Stomach (tissue), 9 donors: ENCODE measurements around the gene KCNJ16. TPM values are rescaled to one million over a fixed set of nuclear protein-coding genes. Genes with fewer than 3 reads are reported as not detected.

Source experiments
- DNase-seq, 2 donors: peaks; one replicate each; pipeline versions ENCODE4 v3.0.0 to v3.0.0-alpha.2; 2013 to 2019
- H3K27ac ChIP-seq, 5 donors: fragments of 200-600 bp in 4 of 5; sonication (generic) in 4 of 5; one replicate each; pipeline ENCODE4 v1.5.1; 2013 to 2019; ENCODE audit warnings: mild to moderate bottlenecking in 1 of 5, moderate library complexity in 1 of 5
- H3K27me3 ChIP-seq, 3 donors: fragments of 200-600 bp; sonication (generic); one replicate each; pipeline ENCODE4 v1.5.1; 2017 to 2019; ENCODE audit warnings: mixed run types in 1 of 3
- H3K36me3 ChIP-seq, 4 donors: fragments of 200-600 bp; sonication (generic); 1 replicate in 3 of 4; 2 replicates in 1 of 4; pipeline ENCODE4 v1.5.1; 2016 to 2019
- H3K4me1 ChIP-seq, 4 donors: fragments of 200-600 bp; sonication (generic); one replicate each; pipeline ENCODE4 v1.5.1; 2016 to 2019
- H3K4me3 ChIP-seq, 4 donors: fragments of 200-600 bp; sonication (generic) in 3 of 4; one replicate each; pipeline ENCODE4 v1.5.1; 2016 to 2019; ENCODE audit warnings: mild to moderate bottlenecking in 1 of 4
- H3K9me3 ChIP-seq, 4 donors: fragments of 200-600 bp; sonication (generic); one replicate each; pipeline ENCODE4 v1.5.1; 2016 to 2019
- EP300 ChIP-seq: sonication (generic); formaldehyde crosslinking; IDR thresholded peaks from one replicate; pipeline ENCODE4 v1.6.1; 2017; ENCODE audit warnings: antibody characterized with exemption
- POLR2A ChIP-seq, 4 donors: fragments of 450-650 bp; IDR thresholded peaks; one replicate each; pipeline ENCODE4 v1.6.1; 2016; ENCODE audit warnings: antibody characterized with exemption in 4 of 4, control low read depth in 2 of 4, mild to moderate bottlenecking in 1 of 4, moderate library complexity in 1 of 4
- POLR2AphosphoS5 ChIP-seq, 3 donors: sonication (generic); formaldehyde crosslinking; IDR thresholded peaks; one replicate each; pipeline ENCODE4 v1.6.1; 2016; ENCODE audit warnings: antibody characterized with exemption in 3 of 3
- WGBS, 5 donors: extraction: QIAGEN DNeasy Blood & Tissue Kit in 3 of 5; methylation state at CpG; one replicate each; pipeline versions ENCODE4 v1.1.5 to v1.1.7; 2013 to 2018; 5-methylcytosine and 5-hydroxymethylcytosine counted together
- intact Hi-C: fragments of 100-400 bp; cut with DNase I; formaldehyde crosslinking; loops from one replicate; pipeline ENCODE4 v1.15.1; 2023; ENCODE audit warnings: low total_unique reads
- polyA plus RNA-seq, 3 donors: library from polyadenylated mRNA; stranded (reverse); fragments of 200-250 nt; gene quantifications; one replicate each; pipeline ENCODE4 v1.2.3, GENCODE V29; 2013
- total RNA-seq, 5 donors: library from RNA; depleted of rRNA; stranded (reverse); fragments of >200 nt; gene quantifications; one replicate each; pipeline versions ENCODE4 v1.1.0 to v1.2.3, GENCODE V29; 2014 to 2016
- TF ChIP-seq, protein P1 (sequence below), 7 experiments: fragments of 450-650 bp in 4 of 7; fragments of 200-600 bp in 3 of 7; sonication (generic) in 3 of 7; IDR thresholded peaks; one replicate each; pipeline ENCODE4 v1.5.1; 2016 to 2019; ENCODE audit warnings: antibody characterized with exemption in 7 of 7, control low read depth in 2 of 7, mild to moderate bottlenecking in 1 of 7
- donor health status: healthy with polysubstance abuse.
- donor health status: Bipolar disorder and iron deficiency.
- donor health status: healthy.

KCNJ16 gene
- total and polyA plus RNA-seq, 8 donors: 5.9 to 135 (median 12.9) TPM; not detected in 1

- no peak for TF ChIP-seq POLR2A (IDR thresholded peaks at IDR 0.05)
- no peak for TF ChIP-seq POLR2AphosphoS5 (IDR thresholded peaks at IDR 0.05)
- TF ChIP-seq, protein P1, sequence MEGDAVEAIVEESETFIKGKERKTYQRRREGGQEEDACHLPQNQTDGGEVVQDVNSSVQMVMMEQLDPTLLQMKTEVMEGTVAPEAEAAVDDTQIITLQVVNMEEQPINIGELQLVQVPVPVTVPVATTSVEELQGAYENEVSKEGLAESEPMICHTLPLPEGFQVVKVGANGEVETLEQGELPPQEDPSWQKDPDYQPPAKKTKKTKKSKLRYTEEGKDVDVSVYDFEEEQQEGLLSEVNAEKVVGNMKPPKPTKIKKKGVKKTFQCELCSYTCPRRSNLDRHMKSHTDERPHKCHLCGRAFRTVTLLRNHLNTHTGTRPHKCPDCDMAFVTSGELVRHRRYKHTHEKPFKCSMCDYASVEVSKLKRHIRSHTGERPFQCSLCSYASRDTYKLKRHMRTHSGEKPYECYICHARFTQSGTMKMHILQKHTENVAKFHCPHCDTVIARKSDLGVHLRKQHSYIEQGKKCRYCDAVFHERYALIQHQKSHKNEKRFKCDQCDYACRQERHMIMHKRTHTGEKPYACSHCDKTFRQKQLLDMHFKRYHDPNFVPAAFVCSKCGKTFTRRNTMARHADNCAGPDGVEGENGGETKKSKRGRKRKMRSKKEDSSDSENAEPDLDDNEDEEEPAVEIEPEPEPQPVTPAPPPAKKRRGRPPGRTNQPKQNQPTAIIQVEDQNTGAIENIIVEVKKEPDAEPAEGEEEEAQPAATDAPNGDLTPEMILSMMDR (IDR thresholded peaks at IDR 0.05): no peak
- DNase-seq: no peak
- Histone ChIP-seq H3K9me3 (peaks cover 0 to 2% (median 0%) of the 10 kb centered on the region in 4 donors), H3K27ac (no peak overlapping the region), H3K4me3 (no peak overlapping the region), H3K36me3 (no peaks in the 10 kb centered on the region), H3K27me3 (no peaks in the 10 kb centered on the region), H3K4me1 (no peaks in the 10 kb centered on the region)
- intact Hi-C loops: no loop called here
- WGBS, 5 donors: 71 to 88% (median 81%) methylated on average over 2 of the region's 2 CpGs
Measured at GRCh38 chr17:70114405-70114804, 39.4 kb downstream of the KCNJ16 start.

GRCh38 chr17:70115126-70115525 is 40.1 kb downstream of the KCNJ16 start:
- Histone ChIP-seq H3K9me3 (peaks cover 0 to 10% (median 0%) of the 10 kb centered on the region in 4 donors), H3K27ac (no peak overlapping the region), H3K36me3 (no peaks in the 10 kb centered on the region), H3K27me3 (no peaks in the 10 kb centered on the region), H3K4me1 (no peaks in the 10 kb centered on the region), H3K4me3 (no peak overlapping the region)
- intact Hi-C loops: no loop called here
- TF ChIP-seq POLR2AphosphoS5 (IDR thresholded peaks at IDR 0.05) (no peak), POLR2A (IDR thresholded peaks at IDR 0.05) (no peak), EP300 (no peak)
- TF ChIP-seq, protein P1 (IDR thresholded peaks at IDR 0.05): no peak
- DNase-seq: no peak

DNA sequence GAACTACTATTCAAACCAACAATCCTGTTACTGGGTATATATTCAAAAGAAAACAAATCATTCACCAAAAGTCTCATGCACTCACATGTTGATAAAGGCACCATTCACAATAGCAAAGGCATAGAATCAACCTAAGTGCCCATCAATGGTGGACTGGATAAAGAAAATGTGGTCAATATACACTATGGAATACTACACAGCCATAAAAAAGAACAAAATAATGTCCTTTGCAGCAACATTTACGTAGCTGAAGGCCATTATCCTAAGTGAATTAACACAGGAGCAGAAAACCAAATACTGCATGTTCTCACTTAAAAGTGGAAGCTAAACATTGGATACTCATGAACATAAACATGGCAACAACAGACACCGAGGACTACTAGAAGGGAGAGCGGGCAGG is 41.9 kb downstream of the KCNJ16 start:
- Histone ChIP-seq H3K9me3 (peaks cover 0 to 10% (median 0%) of the 10 kb centered on the region in 4 donors), H3K27me3 (no peaks in the 10 kb centered on the region), H3K36me3 (no peaks in the 10 kb centered on the region), H3K27ac (no peak overlapping the region), H3K4me1 (no peaks in the 10 kb centered on the region), H3K4me3 (no peak overlapping the region)
- 90 to 99% (median 96%) methylated on average over 3 of the region's 3 CpGs for WGBS, 5 donors
- DNase-seq: no peak
- TF ChIP-seq POLR2A (IDR thresholded peaks at IDR 0.05) (no peak), POLR2AphosphoS5 (IDR thresholded peaks at IDR 0.05) (no peak), EP300 (no peak)
- TF ChIP-seq, protein P1 (IDR thresholded peaks at IDR 0.05): no peak
- intact Hi-C loops: no loop called here

- no peak for TF ChIP-seq POLR2A (IDR thresholded peaks at IDR 0.05)
- no peak for TF ChIP-seq POLR2AphosphoS5 (IDR thresholded peaks at IDR 0.05)
- no peak for TF ChIP-seq EP300
- TF ChIP-seq, protein P1 (IDR thresholded peaks at IDR 0.05): no peak
- Histone ChIP-seq H3K36me3 (no peaks in the 10 kb centered on the region), H3K27me3 (no peaks in the 10 kb centered on the region), H3K4me3 (no peak overlapping the region), H3K4me1 (peaks cover 0 to 15% (median 2%) of the 10 kb centered on the region in 4 donors), H3K9me3 (peaks cover 0 to 10% (median 0%) of the 10 kb centered on the region in 4 donors), H3K27ac (no peak overlapping the region)
- no peak for DNase-seq
- 93 to 100% (median 98%) methylated on average over 1 of the region's 1 CpG for WGBS, 5 donors
- intact Hi-C loops: no loop called here
Measured at GRCh38 chr17:70119545-70119944, 44.5 kb downstream of the KCNJ16 start.
